GM23338 (cell line): ENCODE results near the gene TSHZ3.

Experiments
- CREB1 ChIP-seq: fragments of 250-450 bp; sonication (Bioruptor Pico); IDR thresholded peaks from 2 replicates; pipeline ENCODE4 v1.5.0; 2020; ENCODE audit warnings: low read depth, mild to moderate bottlenecking, moderate library complexity
- EZH2 ChIP-seq: fragments of 200-600 bp; sonication (generic); IDR thresholded peaks from one replicate; pipeline ENCODE4 v1.8.0; 2017; ENCODE audit warnings: antibody characterized with exemption, mild to moderate bottlenecking, low read depth; ENCODE audit not compliant: unreplicated experiment
- POLR2AphosphoS5 ChIP-seq: IDR thresholded peaks from 2 replicates; pipeline ENCODE4 v1.6.1; 2016; ENCODE audit warnings: antibody characterized with exemption, low read depth
- TF ChIP-seq, protein P1 (sequence below), 2 experiments: fragments of 200-600 bp in 1 of 2; sonication (generic) in 1 of 2; conservative IDR thresholded peaks; 2 replicates each; pipeline versions ENCODE4 v1.5.1 to v1.6.1; 2016 to 2017; ENCODE audit warnings: antibody characterized with exemption in 2 of 2, low read depth in 2 of 2, mild to moderate bottlenecking in 2 of 2, moderate library complexity in 1 of 2
- TF ChIP-seq, protein P2 (sequence below): IDR thresholded peaks from one replicate; pipeline ENCODE4 v1.6.1; 2018; ENCODE audit warnings: antibody characterized with exemption; ENCODE audit not compliant: unreplicated experiment

GRCh38 chr19:31344403-31344802, 4.8 kb downstream of the TSHZ3 start:
- TF ChIP-seq, protein P1, sequence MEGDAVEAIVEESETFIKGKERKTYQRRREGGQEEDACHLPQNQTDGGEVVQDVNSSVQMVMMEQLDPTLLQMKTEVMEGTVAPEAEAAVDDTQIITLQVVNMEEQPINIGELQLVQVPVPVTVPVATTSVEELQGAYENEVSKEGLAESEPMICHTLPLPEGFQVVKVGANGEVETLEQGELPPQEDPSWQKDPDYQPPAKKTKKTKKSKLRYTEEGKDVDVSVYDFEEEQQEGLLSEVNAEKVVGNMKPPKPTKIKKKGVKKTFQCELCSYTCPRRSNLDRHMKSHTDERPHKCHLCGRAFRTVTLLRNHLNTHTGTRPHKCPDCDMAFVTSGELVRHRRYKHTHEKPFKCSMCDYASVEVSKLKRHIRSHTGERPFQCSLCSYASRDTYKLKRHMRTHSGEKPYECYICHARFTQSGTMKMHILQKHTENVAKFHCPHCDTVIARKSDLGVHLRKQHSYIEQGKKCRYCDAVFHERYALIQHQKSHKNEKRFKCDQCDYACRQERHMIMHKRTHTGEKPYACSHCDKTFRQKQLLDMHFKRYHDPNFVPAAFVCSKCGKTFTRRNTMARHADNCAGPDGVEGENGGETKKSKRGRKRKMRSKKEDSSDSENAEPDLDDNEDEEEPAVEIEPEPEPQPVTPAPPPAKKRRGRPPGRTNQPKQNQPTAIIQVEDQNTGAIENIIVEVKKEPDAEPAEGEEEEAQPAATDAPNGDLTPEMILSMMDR (conservative IDR thresholded peaks at IDR 0.05; ENCODE audit: low read depth in 2 of 2) = no peak
- no peak for TF ChIP-seq CREB1
- TF ChIP-seq, protein P2, sequence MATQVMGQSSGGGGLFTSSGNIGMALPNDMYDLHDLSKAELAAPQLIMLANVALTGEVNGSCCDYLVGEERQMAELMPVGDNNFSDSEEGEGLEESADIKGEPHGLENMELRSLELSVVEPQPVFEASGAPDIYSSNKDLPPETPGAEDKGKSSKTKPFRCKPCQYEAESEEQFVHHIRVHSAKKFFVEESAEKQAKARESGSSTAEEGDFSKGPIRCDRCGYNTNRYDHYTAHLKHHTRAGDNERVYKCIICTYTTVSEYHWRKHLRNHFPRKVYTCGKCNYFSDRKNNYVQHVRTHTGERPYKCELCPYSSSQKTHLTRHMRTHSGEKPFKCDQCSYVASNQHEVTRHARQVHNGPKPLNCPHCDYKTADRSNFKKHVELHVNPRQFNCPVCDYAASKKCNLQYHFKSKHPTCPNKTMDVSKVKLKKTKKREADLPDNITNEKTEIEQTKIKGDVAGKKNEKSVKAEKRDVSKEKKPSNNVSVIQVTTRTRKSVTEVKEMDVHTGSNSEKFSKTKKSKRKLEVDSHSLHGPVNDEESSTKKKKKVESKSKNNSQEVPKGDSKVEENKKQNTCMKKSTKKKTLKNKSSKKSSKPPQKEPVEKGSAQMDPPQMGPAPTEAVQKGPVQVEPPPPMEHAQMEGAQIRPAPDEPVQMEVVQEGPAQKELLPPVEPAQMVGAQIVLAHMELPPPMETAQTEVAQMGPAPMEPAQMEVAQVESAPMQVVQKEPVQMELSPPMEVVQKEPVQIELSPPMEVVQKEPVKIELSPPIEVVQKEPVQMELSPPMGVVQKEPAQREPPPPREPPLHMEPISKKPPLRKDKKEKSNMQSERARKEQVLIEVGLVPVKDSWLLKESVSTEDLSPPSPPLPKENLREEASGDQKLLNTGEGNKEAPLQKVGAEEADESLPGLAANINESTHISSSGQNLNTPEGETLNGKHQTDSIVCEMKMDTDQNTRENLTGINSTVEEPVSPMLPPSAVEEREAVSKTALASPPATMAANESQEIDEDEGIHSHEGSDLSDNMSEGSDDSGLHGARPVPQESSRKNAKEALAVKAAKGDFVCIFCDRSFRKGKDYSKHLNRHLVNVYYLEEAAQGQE = no peak
- no peak for TF ChIP-seq EZH2
- no peak for TF ChIP-seq POLR2AphosphoS5
